Epidermal melanocyte (primary cell): ENCODE results near the gene SPG21.
"Not testable (repeated sequence)": the region's sequence is repeated elsewhere in the genome, so short reads cannot be mapped to it uniquely, and the experiment has no call there.

Experiments used
- DNase-seq: peaks from one replicate; pipeline ENCODE4 v3.0.0; 2011; ENCODE audit warnings: low spot score; ENCODE audit not compliant: insufficient read length

The SPG21 gene, protein sequence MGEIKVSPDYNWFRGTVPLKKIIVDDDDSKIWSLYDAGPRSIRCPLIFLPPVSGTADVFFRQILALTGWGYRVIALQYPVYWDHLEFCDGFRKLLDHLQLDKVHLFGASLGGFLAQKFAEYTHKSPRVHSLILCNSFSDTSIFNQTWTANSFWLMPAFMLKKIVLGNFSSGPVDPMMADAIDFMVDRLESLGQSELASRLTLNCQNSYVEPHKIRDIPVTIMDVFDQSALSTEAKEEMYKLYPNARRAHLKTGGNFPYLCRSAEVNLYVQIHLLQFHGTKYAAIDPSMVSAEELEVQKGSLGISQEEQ

DNA sequence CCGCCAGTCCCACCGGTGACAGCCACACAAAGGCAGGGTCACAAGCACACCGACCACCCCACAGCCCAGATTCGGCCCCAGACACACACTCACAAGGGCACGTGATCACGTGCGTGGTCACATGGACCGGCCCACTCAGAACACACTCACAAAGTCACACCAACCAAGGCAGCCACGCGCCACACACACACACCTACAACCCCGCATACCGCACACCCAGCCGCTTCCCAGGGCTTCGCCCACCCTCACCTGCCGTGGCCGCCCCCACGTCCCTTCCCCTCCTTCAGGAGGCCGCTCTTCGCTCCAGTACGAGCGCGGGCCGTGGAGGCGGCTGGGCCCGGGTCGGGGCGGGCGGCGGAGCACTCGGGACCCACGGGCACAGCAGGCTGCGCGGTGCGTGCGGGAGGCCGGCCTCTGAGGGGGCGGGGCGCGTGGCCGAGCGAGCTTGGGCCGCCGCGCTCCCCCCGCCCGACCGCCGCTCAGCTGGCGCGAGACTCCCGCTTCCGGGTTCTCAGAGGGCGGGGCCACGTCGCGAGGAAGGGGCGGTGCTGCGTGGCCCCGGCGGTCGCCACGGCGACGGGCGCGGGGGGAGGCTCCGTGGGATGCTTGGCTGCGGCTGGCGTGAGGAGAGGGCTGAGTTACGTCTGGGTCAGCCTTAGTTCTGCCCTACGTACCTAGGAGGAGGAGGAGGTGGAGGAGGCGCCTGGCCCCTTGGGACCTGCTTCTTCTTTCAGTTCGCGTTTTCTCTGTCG is at the start of gene SPG21:
TSS of gene SPG21 (minus strand) at position 499 of the 752 bp plus-strand sequence. CDS start 6,345 bp downstream, outside the sequence.
- peak; percentile 78 for DNase-seq

DNA sequence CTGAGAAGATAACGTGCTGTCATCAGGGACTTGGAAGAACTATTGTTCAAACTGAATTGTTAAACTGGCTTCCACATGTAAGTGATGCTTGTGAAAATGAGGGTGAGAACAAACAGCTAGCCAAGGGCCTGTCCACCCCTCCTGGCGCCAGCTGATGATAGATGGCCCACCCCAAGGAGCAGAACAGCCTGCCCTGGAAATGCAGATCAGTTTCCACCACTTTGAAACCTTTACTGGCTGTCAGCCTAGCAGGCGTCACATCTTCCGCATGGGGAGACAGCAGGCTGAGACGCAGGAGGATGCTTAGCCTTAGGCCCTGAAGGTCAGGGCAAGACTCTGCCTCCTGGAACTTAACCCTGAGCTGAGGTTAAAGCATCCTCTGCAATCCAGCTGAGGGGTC is 49.1 kb upstream of the SPG21 start:
- DNase-seq = no peak

DNA sequence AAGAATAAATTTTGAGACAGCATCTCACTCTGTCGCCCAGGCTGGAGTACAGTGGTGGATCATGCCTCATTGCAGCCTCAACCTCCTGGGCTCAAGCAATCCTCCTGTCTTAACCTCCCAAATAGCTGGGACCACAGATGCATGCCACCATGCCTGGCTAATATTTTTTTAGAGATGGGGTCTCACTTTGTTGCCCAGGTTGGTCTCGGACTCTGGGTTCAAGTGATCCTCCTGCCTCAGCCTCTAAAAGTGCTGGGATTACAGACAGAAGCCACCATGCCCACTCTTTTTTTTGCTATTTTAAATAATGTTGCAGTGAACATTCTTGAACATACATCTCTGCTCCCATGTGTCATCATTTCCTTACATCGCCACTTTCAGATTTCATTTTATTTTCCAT is 48.7 kb upstream of the SPG21 start:
- no peak for DNase-seq

DNA sequence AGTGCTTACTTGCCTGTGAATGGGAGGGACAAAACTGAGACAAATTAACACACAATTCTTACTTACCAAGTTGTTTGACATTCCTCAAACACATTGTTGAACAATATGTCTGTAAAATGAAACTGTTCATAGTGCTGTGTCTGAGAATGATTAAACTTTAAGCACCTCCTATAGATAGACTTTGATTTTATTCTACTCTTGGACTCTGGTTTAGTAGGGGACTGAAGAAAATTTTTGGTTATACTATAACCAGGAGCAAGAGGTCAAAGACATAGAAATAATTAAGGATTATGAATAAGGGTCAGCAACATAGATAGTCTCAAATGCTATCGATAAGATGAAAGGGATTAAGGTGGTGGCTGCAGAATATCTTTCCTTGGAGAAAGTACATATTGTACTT is 47.6 kb upstream of the SPG21 start:
- DNase-seq = no peak

DNA sequence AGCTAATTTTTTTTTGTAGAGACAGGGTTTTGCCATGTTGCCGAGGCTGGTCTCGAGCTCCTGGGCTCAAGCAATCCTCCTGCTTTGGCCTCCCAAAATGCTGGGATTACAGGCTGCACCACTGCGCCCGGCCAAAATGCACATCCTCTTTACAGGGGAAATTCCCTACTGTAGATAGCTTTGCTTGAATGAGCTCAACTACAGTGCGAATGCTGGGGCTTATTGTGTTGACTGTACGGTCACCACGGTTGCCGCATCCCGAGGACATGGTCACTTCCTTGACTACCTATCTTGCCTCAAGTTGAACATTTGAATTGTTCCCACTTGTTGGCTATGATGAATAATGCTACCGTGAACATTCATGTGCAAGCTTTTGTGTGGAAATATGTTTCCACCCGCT is 45.0 kb upstream of the SPG21 start:
- no peak for DNase-seq

DNA sequence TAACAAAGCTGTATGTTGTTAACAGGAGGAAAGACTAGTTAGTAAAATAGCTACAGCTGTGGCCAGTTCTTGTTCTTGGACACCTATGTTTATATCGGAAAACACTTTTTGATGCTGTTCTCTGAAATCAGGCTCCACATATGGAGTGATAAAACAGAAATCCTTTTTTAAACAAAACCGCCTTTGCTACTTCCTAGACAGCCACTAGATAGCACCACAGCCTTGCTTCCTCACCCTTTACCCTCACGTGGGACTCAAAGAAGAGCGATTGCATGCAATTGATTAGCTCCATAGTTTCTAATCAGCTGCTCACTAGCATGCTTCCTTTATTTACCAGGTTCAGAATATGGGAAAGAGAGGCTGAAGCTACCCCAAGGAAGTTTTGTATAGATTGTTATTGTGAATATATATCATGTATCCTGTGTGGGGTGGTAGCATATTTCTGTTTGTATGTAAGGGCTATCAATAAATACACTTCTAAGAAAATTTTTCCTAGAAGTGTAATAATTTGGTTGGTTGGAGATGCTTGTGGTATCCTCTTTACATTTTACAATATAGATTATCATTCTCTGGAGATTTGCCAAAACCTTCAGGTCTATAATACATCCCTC is 44.0 kb upstream of the SPG21 start:
- peak; percentile 50 for DNase-seq

DNA sequence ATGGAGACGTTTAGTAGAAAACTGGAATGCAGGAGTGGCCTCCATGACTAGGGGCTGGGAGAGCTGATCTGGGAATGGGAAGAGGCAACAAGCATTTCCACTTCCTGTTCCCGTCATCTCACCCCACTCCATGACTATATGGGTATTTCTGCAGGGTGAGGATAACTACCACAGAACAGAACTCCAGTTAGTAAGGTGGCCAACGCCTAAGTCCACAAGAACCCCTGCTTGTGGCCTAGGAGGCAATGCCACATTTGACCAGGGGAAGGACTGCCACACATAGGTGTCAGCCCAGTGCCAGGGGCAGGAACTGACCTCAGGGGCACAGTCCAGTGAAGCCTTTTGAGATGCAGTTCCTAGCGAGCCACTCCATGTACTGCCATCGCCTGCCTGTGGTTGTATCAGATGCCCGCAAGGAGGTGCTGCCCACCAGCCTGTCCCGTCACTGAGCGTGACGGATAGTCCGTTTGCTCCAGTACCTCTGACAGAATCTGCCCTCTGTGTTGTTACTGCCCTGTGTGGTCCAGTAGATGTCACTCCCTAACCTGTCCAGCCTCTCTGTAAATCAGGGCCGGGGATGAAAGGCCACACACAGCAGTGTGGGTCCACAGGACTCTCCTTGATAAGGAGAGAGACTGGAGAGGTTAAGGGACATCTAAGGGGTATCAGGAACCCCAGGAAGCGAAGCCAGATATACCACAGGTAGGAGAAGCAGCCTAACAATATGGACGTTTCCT is 43.3 kb upstream of the SPG21 start:
- no peak for DNase-seq

DNA sequence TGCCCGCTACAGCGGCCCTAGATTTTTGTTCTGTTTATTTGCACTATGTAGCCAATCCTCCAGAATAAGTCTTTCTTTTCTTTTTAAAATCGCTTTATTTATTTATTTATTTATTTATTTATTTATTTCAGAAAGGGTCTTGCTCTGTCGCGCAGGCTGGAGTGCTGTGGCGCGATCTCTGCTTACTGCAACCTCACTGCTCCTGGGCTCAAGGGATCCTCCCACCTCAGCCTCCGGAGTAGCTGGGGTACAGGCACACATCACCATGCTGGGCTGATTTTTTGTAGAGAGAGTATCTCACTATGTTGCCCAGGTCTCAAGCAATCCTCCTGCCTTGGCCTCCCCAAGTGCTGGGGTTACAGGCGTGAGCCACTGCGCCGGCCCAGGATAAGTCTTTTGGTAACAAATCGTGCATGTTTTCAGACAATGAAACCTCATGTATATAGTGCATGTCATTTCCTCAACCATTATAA is 40.1 kb upstream of the SPG21 start:
- no peak for DNase-seq

DNA sequence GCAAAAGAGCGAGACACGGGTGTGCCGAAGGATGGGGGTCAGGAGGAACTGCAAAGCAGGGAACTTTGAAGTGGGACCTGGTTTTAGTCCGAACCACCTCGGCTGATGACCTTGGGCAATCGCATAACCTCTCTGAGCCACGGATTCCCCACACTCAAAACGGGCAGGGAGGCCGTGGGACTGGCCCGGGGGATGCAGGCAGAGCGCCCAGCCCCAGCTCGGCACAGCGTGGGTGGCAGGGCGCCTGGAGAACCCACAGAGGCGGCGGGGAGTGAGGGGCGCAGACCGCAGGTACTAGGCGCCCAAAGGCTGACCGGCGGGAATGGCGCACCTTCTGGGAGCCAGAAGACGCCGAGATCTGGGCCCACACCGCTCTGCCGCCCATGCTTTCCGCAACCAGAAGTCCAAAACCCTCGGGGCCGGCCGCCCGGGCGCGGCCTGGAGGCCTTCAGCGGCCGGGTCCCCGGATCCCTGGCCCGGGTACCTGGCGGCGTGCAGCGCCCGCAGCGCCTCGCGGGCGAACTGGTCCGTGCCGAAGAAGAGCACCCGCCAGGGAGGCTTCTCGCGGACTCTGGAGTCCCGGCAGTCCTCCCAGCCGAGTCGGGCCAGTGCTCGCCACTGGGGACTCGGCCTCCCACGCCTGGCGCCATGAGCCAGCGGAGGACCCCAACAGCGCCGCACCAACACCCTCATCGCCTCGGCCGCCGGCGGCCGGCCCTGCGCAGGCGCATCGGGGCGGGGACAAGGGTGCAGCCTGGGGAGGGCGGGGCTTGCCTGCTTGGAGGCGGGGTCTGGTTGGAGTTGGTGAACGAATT is 39.4 kb upstream of the SPG21 start, which contains the start of gene MTFMT:
TSS of gene MTFMT (minus strand) at position 719 of the 815 bp plus-strand sequence. CDS start at position 693, 26 bp downstream.
- DNase-seq = peak; percentile 85

DNA sequence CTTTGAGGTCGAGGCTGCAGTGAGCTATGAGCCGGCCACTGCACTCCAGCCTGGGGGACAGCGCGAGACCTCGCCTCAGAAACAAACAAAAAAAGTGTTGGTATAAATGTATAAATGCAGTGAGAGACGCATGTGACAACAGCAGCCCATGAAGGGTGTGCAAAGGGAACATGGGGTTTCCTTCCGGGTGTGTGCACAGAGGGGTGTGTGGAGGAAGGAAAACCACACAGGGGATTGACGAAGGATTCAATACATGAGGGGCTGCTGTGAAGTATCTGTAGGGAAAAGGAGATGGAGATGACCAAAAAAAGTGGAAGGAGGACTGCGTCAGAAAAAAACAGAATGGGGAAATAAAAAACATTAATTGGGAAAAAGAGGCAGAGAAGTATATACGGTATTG is 38.6 kb upstream of the SPG21 start:
- DNase-seq = no peak

DNA sequence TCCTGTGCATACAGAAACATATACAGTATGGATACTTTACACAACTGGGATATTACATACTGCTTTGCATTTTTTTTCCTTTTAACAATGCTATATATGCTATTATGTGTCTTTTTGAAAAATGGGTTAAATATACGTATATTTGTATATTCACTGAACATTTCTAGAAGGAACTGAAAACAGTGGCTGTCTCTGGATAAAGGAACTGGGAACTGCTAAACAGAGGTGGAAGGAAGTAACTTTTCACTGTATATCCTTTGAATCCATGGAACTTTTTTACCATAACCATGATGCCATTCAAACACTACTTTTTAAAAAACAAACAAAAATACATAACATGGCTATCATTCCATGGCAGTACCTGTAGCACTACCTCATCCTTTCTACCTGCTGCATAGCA is 37.9 kb upstream of the SPG21 start:
- no peak for DNase-seq

DNA sequence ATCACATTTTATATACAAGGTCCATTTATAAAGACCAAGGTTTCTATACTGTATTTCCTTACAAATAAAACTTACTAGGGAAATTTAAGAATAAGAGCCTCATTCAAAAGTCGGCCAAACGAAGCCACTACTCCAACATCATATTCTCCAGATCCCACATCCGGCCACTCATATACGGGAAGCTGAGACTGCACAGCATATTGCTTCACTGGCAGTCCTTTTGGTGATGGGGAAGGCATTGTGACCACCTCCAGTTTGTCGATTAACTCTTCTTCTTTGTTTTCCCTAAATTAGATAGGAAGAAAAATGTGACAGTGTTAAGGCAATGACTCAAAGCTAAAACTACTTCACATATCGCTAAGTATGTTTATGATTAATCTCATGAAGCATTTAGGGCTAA is 37.0 kb upstream of the SPG21 start:
- DNase-seq = no peak

DNA sequence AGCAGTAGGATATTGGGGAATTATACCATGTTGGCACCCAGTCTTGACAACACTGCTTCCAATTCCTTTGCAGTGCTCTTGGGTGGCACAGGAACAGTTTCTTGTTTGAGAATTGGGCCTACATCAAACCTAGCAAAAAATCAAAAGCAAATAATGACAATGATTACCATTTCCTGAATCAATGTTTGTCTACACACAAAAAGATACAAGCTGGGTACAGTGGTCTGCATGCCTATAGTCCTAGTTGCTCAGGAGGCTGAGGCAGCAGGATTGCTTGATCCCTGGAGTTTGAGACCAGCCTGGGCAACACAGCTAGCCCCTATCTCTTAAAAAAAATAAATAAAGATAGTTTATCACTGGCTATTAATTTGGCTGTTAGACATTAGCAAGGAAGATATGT is 31.8 kb upstream of the SPG21 start:
- DNase-seq = no peak

DNA sequence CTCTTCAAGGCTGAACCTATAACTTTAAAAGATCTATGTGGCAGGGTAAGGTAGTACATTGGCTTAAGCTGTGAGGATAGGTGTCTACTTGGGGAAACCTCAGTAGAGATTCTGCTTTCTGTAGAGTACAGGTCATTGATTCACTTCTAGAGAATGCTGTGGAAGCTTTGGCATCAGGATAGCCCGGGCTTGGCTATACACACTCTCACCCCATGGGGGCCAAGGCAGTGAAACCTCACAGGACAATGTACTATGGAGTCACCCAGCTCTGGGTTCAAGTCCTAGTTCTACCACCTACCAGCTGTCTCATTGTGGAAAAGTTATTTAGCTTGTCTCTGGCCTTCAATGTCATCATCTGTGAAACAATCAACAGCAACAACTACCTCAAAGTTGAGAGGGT is 30.7 kb upstream of the SPG21 start:
- no peak for DNase-seq

DNA sequence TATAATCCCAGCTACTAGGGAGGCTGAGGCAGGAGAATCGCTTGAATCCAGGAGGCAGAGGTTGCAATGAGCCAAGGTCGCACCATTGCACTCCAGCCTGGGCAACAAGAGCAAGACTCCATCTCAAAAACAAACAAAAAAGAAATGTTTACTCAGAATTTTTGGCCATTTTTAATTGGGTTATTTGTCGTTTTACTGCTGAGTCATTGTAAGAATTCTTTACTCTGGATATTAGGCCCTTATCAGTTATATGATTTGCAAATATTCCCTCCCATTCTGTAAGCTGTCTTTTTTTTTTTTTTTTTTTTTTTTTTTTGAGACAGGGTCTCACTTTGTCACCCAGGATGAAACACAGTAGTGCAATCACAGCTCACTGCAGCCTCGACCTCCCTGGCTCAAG is 21.5 kb upstream of the SPG21 start:
- DNase-seq = not testable (repeated sequence)

DNA sequence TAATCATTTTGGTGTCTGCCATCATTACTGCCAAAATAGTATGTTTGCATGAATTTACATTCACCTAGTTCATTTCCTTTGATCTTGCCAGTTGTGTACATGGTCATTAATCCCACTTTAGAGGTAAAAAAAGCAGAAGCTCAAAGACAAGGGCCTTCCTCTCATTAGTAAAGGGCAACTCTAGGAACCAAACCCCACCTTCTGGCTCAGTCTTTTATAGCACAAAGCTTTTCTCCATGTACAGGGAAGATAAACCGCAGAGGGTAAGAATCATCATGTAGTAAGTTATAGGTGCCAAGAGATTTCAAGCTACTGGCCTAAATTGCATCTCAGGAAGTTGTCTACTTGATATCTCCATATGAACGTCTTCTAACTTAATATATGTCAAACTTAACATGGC is 19.3 kb upstream of the SPG21 start:
- DNase-seq = no peak

DNA sequence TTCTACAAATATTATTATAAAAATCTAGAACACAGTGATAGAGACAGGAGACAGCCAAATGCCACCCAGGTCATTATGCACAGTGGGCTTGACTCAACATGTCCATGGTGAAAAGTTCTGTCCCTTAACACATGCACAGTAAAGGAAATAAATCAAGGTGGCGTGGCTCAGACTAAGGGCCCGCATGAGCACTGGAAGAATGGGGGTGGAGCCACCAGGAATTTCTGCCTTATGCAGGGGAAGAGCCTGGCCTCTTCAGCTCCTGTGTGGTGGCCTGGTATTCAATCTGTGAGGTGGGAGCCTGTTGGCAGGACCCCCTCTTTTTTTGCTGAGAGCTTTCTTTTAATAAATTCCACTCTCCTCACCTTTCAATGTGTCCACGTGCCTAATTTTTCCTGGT is 17.2 kb upstream of the SPG21 start:
- DNase-seq = no peak

DNA sequence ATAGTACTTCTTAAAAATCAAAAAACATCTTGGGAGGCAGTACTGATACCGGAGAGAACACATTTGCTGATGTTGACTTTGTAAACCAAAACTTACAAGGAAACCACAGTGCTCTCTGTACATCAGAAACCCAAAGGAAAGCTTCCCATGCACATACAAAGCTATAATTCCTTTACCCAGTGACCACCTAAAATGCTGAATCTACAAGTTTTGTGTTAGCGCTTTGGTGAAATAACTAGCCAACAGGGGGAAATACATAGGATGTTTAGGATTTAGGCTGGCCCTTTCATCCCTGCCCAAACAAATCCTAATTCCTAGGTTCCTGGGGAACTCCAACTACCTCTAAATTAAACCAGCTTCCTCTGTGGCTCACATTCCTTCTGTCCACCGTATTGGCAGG is 15.3 kb upstream of the SPG21 start:
- DNase-seq = no peak

DNA sequence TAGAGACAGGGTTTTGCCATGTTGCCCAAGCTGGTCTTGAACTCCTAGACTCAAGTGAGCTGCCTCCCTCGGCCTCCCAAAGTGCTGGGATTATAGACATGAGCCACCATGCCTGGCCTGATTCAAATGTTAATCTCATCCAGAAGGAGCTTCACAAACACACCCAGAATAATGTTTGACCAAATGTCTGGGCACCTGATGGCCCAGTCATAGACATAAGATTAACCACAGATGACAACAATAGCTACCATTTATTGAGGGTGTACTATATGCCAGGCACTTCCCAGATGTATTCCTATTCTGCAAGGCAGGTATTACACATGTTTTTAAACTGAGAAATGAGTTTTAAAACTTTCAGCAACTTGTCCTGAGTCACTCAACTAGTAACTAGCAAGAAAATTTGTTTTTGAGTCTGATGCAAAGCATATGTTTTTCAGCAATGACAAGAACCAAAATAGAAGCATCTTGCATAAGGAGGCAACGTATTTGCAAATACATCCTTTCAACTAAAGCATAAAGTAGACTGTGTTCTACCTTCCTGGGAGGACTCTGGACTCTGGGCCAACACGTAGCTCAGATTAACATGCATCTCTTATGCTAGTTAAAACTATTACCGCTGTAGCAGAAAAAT is 8.1 kb upstream of the SPG21 start:
- peak; percentile 21 for DNase-seq

DNA sequence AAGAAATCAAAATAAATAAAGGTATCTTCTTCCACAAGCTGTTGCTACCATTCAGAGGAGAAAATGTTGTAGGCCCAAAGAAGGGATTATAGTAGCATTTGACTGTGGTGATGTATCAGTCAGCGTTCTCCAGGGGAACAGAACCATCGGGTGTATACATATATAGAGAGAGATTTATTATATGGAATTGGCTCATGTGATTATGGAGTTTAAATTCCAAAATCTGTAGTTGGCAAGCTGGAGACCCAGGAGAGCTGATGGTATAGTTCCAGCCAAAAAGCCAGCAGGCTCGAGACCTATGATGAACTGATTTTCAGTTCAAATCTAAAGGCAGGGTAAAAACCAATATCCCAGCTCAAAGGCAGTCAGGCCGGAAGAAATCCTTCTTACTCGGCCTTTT is 7.4 kb upstream of the SPG21 start:
- DNase-seq = no peak
